Prostate gland (tissue), 2 donors: Measurements from ENCODE around the gene MYOC.

Experiments used
- POLR2AphosphoS5 ChIP-seq: sonication (generic); formaldehyde crosslinking; IDR thresholded peaks from one replicate; pipeline ENCODE4 v1.6.1; 2017; ENCODE audit warnings: antibody characterized with exemption
- TF ChIP-seq, protein P1 (sequence below), 4 experiments: fragments of 200-600 bp in 2 of 4; fragments of 450-650 bp in 2 of 4; sonication (generic) in 2 of 4; IDR thresholded peaks; 1 replicate in 3 of 4; 2 replicates in 1 of 4; pipeline ENCODE4 v1.5.1; 2016 to 2019; ENCODE audit warnings: antibody characterized with exemption in 4 of 4, mild to moderate bottlenecking in 2 of 4, moderate library complexity in 2 of 4

DNA sequence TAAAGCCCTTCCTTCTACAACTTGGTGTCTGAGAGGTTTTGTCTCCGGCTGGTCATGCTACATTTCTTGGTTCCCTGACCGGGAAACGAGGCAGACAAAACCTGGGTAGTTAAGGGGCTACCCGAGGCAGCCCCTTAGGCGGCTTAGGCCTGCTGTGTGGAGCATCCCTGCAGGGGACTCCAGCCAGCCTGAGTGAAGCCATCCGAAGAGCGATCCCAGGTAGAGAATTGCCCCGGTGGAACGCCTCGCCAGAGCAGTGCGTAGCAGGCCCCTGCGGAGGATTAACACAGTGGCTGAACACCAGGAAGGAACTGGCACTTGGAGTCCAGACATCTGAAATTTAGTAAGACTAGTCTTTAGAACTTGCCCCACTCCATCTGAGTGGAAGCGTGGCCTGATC lies 51.6 kb downstream of the MYOC start:
- TF ChIP-seq, protein P1, sequence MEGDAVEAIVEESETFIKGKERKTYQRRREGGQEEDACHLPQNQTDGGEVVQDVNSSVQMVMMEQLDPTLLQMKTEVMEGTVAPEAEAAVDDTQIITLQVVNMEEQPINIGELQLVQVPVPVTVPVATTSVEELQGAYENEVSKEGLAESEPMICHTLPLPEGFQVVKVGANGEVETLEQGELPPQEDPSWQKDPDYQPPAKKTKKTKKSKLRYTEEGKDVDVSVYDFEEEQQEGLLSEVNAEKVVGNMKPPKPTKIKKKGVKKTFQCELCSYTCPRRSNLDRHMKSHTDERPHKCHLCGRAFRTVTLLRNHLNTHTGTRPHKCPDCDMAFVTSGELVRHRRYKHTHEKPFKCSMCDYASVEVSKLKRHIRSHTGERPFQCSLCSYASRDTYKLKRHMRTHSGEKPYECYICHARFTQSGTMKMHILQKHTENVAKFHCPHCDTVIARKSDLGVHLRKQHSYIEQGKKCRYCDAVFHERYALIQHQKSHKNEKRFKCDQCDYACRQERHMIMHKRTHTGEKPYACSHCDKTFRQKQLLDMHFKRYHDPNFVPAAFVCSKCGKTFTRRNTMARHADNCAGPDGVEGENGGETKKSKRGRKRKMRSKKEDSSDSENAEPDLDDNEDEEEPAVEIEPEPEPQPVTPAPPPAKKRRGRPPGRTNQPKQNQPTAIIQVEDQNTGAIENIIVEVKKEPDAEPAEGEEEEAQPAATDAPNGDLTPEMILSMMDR (IDR thresholded peaks at IDR 0.05), result no peak
- no peak for TF ChIP-seq POLR2AphosphoS5
